ENCODE measurements around the gene PDGFD. TPM values are rescaled to one million over a fixed set of nuclear protein-coding genes. Genes with fewer than 3 reads are reported as not detected.

The PDGFD gene
- polyA plus RNA-seq, 1 donor from 2014 or later: 1.0 TPM

GRCh38 chr11:103963648-103964047 lies 200.3 kb downstream of the PDGFD start:
- no peak overlapping the region for H3K9ac ChIP-seq (ENCODE audit: low read length)
- H3K27ac ChIP-seq (ENCODE audit: low read length): no peak overlapping the region
- no peak overlapping the region for H3K4me2 ChIP-seq (ENCODE audit: low read length)
- TF ChIP-seq SMC3 (conservative IDR thresholded peaks at IDR 0.05; ENCODE audit: poor library complexity) (no peak), EZH2 (IDR thresholded peaks at IDR 0.05; ENCODE audit: borderline replicate concordance, insufficient read depth, low read length, poor library complexity, severe bottlenecking) (no peak), CTCF (IDR thresholded peaks at IDR 0.05; ENCODE audit: poor library complexity, severe bottlenecking) (no peak)
- H3K9me3 ChIP-seq (ENCODE audit: low read length): no peaks in the 10 kb centered on the region
- H3F3A ChIP-seq (ENCODE audit: insufficient read depth, low read length, poor library complexity, severe bottlenecking): no peaks in the 10 kb centered on the region
- H4K20me1 ChIP-seq (ENCODE audit: insufficient read depth): no peaks in the 10 kb centered on the region
- no peaks in the 10 kb centered on the region for H3K9me2 ChIP-seq (ENCODE audit: insufficient read depth, low read length)
- H2AFZ ChIP-seq (ENCODE audit: low read depth, low read length): no peak overlapping the region
- no peaks in the 10 kb centered on the region for H3K79me2 ChIP-seq (replicated peaks; ENCODE audit: insufficient read depth, low read length)
- H3K27me3 ChIP-seq (ENCODE audit: insufficient read depth, low read depth, low read length): no peaks in the 10 kb centered on the region
- H3K4me3 ChIP-seq (ENCODE audit: low read length): no peak overlapping the region
- H3K36me3 ChIP-seq (ENCODE audit: insufficient read depth, low read length): no peaks in the 10 kb centered on the region

- TF ChIP-seq RAD21 (conservative IDR thresholded peaks at IDR 0.05): no peak
- no peak for TF ChIP-seq CTCF (IDR thresholded peaks at IDR 0.05; ENCODE audit: poor library complexity, severe bottlenecking)
- TF ChIP-seq REST (IDR thresholded peaks at IDR 0.05; ENCODE audit: borderline replicate concordance): no peak
- TF ChIP-seq EZH2 (IDR thresholded peaks at IDR 0.05; ENCODE audit: borderline replicate concordance, insufficient read depth, low read length, poor library complexity, severe bottlenecking): no peak
- no peak for TF ChIP-seq TAF1 (IDR thresholded peaks at IDR 0.05; ENCODE audit: low read depth)
- no peak for TF ChIP-seq MXI1 (conservative IDR thresholded peaks at IDR 0.05; ENCODE audit: poor library complexity, severe bottlenecking)
- TF ChIP-seq SMC3 (conservative IDR thresholded peaks at IDR 0.05; ENCODE audit: poor library complexity): no peak
- Histone ChIP-seq H3K79me2 (replicated peaks; ENCODE audit: insufficient read depth, low read length) (no peaks in the 10 kb centered on the region), H3F3A (ENCODE audit: insufficient read depth, low read length, poor library complexity, severe bottlenecking) (no peaks in the 10 kb centered on the region), H2AFZ (ENCODE audit: low read depth, low read length) (no peak overlapping the region), H3K36me3 (ENCODE audit: insufficient read depth, low read length) (no peaks in the 10 kb centered on the region), H3K4me3 (ENCODE audit: low read length) (no peak overlapping the region), H3K27ac (ENCODE audit: low read length) (no peak overlapping the region), H3K9me3 (ENCODE audit: low read length) (no peaks in the 10 kb centered on the region), H3K4me2 (ENCODE audit: low read length) (no peak overlapping the region), H3K9ac (ENCODE audit: low read length) (no peak overlapping the region), H3K27me3 (ENCODE audit: insufficient read depth, low read depth, low read length) (no peaks in the 10 kb centered on the region), H3K9me2 (ENCODE audit: insufficient read depth, low read length) (no peaks in the 10 kb centered on the region), H4K20me1 (ENCODE audit: insufficient read depth) (no peaks in the 10 kb centered on the region)
Measured at GRCh38 chr11:103961010-103961409, 202.9 kb downstream of the PDGFD start.

Data from neural cell (in vitro differentiated cells).